ENCODE results near the gene TRIM54. TPM values are rescaled to one million over a fixed set of nuclear protein-coding genes. Genes with fewer than 3 reads are reported as not detected.
"Not testable (repeated sequence)": the region's sequence is repeated elsewhere in the genome, so short reads cannot be mapped to it uniquely, and the experiment has no call there.

TRIM54 gene
- total and polyA plus RNA-seq, 8 donors = 0.13 to 0.87 (median 0.43) TPM; not detected in 4

- WGBS, 5 donors = 89 to 93% (median 89%) methylated on average over 8 of the region's 8 CpGs
- intact Hi-C loops (cut with DNase I; ENCODE audit: low total_unique reads) = no loop called here
- H3K27me3 ChIP-seq = peaks cover 0 to 75% (median 6%) of the 10 kb centered on the region in 3 donors
These were observed 12.7 kb downstream of the TRIM54 start for GRCh38 chr2:27294928-27295327.

GRCh38 chr2:27296481-27296880 is 14.3 kb downstream of the TRIM54 start:
- H3K4me3 ChIP-seq = no peak overlapping the region
- WGBS, 5 donors = 51 to 65% (median 63%) methylated on average over 4 of the region's 4 CpGs

More at GRCh38 chr2:27294928-27295327, 12.7 kb downstream of the TRIM54 start:
- Histone ChIP-seq H3K27ac (no peak overlapping the region), H3K9me3 (no peaks in the 10 kb centered on the region), H3K36me3 (no peaks in the 10 kb centered on the region), H3K4me3 (no peak overlapping the region), H3K4me1 (peaks cover 7 to 21% (median 10%) of the 10 kb centered on the region in 4 donors)
- no peak for DNase-seq
- TF ChIP-seq EP300 (IDR thresholded peaks at IDR 0.05) (no peak), POLR2AphosphoS5 (IDR thresholded peaks at IDR 0.05) (no peak)

GRCh38 chr2:27297195-27297594 is 15.0 kb downstream of the TRIM54 start:
- Histone ChIP-seq H3K4me1 (peaks cover 7 to 21% (median 10%) of the 10 kb centered on the region in 4 donors), H3K9me3 (no peaks in the 10 kb centered on the region), H3K4me3 (no peak overlapping the region), H3K27ac (no peak overlapping the region), H3K36me3 (no peaks in the 10 kb centered on the region), H3K27me3 (peaks cover 0 to 60% (median 0%) of the 10 kb centered on the region in 3 donors)
- WGBS, 5 donors = 78 to 89% (median 84%) methylated on average over 3 of the region's 3 CpGs
- TF ChIP-seq POLR2AphosphoS5 (IDR thresholded peaks at IDR 0.05) (no peak), EP300 (IDR thresholded peaks at IDR 0.05) (no peak), CTCF (IDR thresholded peaks at IDR 0.05) (no peak), POLR2A (IDR thresholded peaks at IDR 0.05) (no peak)
- intact Hi-C loops (cut with DNase I; ENCODE audit: low total_unique reads) = no loop called here
- no peak for DNase-seq

More at GRCh38 chr2:27296481-27296880, 14.3 kb downstream of the TRIM54 start:
- DNase-seq = no peak
- no peak overlapping the region for H3K27ac ChIP-seq
- H3K36me3 ChIP-seq = no peaks in the 10 kb centered on the region
- TF ChIP-seq POLR2AphosphoS5 (IDR thresholded peaks at IDR 0.05) (no peak), CTCF (IDR thresholded peaks at IDR 0.05) (no peak), EP300 (IDR thresholded peaks at IDR 0.05) (no peak), POLR2A (IDR thresholded peaks at IDR 0.05) (no peak)
- H3K27me3 ChIP-seq = peaks cover 0 to 68% (median 0%) of the 10 kb centered on the region in 3 donors
- peaks cover 7 to 21% (median 10%) of the 10 kb centered on the region in 4 donors for H3K4me1 ChIP-seq
- H3K9me3 ChIP-seq = no peaks in the 10 kb centered on the region
- intact Hi-C loops (cut with DNase I; ENCODE audit: low total_unique reads) = no loop called here

GRCh38 chr2:27298391-27299080 is 16.3 kb downstream of the TRIM54 start:
- Histone ChIP-seq H3K4me1 (peaks cover 4 to 15% (median 9%) of the 10 kb centered on the region in 4 donors), H3K9me3 (no peaks in the 10 kb centered on the region), H3K27ac (no peak overlapping the region), H3K4me3 (no peak overlapping the region), H3K36me3 (no peaks in the 10 kb centered on the region), H3K27me3 (peaks cover 0 to 56% (median 0%) of the 10 kb centered on the region in 3 donors)
- no peak for DNase-seq
- intact Hi-C loops (cut with DNase I; ENCODE audit: low total_unique reads) = no loop called here
- WGBS, 5 donors = 75 to 83% (median 80%) methylated on average over 18 of the region's 18 CpGs
- no peak for TF ChIP-seq CTCF (IDR thresholded peaks at IDR 0.05)
- no peak for TF ChIP-seq POLR2AphosphoS5 (IDR thresholded peaks at IDR 0.05)
- no peak for TF ChIP-seq EP300 (IDR thresholded peaks at IDR 0.05)
- no peak for TF ChIP-seq POLR2A (IDR thresholded peaks at IDR 0.05)

- H3K4me1 ChIP-seq; DNase-seq; intact Hi-C loops (cut with DNase I; ENCODE audit: low total_unique reads); H3K4me3 ChIP-seq; H3K27ac ChIP-seq; H3K36me3 ChIP-seq; H3K9me3 ChIP-seq: not testable (repeated sequence)
- WGBS, 5 donors = 73 to 87% (median 85%) methylated on average over 4 of the region's 4 CpGs
- peaks cover 0 to 58% (median 4%) of the 10 kb centered on the region in 3 donors for H3K27me3 ChIP-seq
These were observed 18.4 kb downstream of the TRIM54 start for GRCh38 chr2:27300606-27301005.

Data from stomach (tissue), 9 donors.